GM19239 (cell line): ENCODE data around the gene ITPR1.
A peak's percentile ranks its signal among the peaks of the same experiment; 100 is the strongest.

Experiments used
- DNase-seq: peaks from one replicate; pipeline ENCODE4 v3.0.0; 2011; ENCODE audit warnings: low spot score; ENCODE audit not compliant: insufficient read length
- FAIRE-seq: peaks from 2 replicates; lab custom pipeline; 2011; peaks lifted over from hg19 to GRCh38; lab: Jason Lieb, UNC

ITPR1 gene

DNA sequence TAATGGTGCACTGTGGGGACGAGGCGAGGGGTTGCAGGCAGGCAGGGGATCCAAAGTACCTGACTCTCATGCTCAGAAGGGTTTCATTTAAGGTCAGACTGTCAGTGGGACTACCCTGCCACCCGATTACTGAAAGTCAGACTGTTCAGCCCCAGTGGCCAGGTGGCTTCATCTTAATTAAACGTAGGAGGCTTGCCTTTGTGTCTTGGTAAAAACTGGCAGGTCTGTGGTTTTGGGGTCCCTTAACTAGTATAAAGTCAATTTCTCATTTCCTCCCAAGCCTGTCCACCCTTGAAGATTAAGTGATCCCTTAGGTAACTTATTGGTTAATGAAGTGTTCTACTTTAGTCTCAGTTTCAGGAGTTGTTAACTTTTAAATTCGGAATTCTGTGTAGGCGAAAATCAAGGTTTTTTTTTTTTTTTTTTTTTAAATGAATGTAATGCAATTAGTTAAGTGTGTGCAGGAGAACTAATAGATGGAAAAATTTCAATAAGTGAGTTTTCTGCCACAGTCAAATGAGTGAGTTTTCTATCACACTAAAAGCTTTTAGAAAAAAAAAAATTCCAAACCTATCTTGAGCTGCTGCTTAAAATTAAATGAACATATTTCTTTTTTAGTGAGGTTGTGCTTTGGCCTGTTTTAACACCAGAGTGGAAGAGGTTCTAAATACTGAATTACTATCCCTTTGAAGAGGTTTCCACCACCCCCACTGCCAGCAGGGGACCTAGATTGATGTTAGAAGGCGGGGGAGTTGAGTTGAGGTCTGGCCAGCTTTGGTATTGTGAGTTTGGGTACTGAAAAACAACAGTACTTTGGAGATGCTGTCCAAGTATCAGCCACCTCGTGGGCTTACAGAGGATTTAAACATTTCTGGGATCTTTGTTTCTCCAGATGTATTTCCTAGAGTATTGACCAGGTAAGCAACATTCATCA lies 15.2 kb downstream of the ITPR1 start:
- DNase-seq = peak; percentile 34
- peak; percentile 91 for FAIRE-seq

DNA sequence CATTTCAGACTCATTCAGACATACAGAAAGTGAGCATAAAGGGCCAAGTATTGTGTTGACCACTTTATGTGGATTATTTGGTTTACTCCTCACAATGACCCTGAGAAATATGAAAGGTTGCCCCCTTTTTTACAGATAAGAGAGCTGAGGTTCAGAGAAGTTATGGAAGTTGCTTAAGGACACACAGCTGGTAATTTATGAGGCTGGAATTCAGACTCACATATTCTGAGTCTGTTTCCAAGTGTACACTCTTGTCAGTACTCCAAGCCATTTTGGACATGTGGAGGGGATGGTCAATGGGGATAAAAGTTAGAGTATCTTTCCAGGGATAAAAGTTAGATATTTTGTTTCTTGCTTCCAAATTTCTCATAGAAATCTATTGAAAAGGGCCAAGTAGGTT lies 15.9 kb downstream of the ITPR1 start:
- no peak for DNase-seq
- FAIRE-seq = peak; percentile 28

DNA sequence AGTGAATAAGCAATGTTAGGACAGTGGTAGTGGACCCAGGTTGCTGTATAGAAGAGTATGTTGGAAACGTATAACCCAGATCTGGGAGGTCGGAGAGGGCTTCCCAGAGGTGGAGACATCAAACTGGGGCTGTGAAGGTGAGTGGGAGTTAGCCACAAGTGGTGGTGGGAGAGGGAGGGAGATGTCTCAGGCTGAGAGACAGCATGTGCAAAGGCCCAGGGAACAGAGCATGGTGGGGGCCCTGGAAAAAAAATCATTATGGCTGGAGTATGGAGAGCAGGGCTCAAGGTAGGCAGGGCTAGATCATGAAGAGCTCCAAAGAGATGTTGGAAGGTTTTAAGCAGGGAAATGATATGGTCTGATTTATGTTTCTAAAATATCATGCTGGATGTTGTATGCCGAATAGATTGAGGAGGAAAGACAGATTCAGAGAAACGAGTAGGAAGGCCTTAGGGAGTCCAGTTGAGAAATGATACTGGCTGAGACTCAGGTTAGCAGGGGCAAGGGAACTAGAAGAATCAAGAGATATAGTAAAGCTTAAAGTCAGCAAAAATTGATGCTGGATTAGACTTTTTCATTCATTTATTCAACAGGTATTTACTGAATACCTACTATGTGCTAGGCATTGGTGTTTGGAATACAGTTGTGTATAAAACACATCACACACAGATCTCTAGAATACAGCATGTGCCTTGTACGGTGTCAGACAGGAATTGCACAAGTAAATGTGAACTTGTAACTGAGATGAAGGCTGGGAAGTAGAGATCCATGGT lies 17.0 kb downstream of the ITPR1 start:
- FAIRE-seq = no peak

DNA sequence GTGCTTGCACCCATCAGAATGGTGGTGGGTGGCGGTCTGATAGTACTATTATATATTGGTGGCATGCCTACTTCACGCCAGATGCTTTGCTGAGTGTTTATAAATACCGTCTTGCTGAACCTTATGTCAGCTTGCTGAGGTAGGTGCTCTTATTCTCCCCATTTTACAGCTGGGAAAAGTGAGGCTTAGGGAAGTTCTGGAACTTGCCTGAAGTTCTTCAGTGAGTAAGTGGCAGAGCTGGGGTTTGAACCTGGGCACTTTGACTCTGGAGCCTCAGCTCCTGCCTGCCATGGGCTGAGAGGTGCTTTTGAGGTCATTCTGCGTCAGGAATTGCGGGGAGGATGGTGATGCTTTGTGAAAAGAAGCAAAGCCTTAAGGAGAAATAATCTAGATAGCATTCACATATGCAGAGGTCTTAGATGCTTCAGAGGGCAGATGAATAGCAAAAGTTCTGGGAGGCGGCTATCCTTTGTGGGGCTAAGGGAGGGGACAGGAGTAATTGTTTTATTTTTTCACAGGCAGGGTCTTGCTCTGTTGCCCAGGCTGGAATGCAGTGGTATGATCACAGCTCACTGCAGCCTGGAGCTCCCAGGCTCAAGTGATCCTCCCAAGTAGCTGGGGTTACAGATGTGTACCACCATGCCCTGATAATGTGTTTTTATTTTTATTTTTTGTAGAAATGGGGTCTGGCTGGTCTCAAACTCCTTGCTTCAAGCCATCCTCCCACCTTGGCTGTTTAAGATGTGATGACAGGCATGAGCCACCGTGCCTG lies 18.5 kb downstream of the ITPR1 start:
- DNase-seq = no peak
- no peak for FAIRE-seq

More for the DNA sequence above, 17.0 kb downstream of the ITPR1 start:
- DNase-seq = no peak

DNA sequence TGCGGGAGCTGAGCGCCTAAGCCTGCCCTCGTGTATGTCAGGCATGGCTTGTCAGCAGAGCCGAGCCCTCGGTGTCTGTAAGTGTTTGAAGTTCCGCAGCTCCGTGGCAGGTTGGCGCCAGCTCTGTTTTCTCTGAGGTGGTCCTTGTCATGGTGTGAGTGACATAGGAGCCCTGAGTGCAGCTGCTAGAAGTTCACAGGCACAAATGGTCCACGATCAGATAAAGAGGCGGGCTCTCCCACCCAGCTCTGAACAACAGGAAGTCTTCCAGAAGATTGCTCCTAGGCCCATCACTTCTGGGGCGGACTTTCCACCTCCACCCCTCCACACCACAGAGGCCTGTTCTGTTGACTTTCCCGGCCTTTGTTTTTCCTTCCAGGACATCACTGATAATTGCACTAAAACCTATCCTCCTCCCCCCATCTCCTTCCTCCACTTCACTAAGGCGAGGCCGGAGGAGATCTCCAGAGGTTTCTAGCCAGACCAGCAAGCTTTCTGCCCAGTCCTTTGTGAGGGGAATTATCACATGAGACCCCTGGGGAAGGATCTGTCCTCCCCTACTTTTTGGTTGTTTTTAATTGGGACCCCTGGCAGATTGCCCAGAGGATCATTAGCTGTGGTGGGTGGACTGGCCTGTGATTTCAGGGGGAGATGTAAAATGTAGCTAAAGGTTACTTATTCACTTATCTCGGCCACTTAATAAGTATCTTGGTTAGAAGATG lies 19.9 kb downstream of the ITPR1 start:
- FAIRE-seq (no peak), DNase-seq (no peak)

DNA sequence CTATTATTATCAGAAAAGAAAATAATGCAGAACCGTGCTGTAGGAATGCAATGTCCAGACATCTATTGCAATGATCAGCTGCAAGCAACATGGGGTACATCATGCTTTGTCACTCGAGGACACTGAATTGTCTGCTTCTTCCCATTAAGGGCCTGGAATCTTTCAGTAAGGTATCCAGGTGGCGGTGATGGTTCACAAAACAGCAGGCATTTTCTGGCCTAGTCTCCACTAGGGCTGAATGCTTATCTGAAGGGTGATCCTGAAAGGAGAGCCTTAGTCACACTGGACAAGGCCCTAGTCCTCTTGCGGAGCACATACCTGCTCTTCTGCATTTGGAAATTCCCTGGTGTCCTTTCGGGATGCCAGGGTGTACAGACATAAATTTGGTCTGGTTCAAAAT lies 21.2 kb downstream of the ITPR1 start:
- FAIRE-seq (no peak), DNase-seq (no peak)

DNA sequence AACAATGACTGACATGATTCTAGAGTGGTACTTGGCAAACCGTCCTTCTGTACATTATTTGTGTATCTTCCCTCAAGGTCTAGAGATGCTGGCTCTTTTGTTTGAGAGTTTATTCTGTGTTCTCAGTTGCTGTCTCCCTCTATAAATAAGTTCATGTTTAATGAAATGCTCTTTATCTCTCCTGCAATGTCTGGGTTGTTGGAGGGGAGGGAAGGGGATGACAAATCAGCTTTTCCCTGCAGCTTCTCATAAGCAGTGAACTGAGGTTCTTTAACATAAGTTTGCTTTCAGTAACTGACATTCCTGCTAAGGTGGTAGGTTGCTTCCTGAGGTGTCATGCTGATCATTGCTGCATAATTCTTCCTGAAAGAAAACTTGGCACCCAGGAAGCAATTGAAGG lies 21.8 kb downstream of the ITPR1 start:
- DNase-seq = no peak
- no peak for FAIRE-seq

DNA sequence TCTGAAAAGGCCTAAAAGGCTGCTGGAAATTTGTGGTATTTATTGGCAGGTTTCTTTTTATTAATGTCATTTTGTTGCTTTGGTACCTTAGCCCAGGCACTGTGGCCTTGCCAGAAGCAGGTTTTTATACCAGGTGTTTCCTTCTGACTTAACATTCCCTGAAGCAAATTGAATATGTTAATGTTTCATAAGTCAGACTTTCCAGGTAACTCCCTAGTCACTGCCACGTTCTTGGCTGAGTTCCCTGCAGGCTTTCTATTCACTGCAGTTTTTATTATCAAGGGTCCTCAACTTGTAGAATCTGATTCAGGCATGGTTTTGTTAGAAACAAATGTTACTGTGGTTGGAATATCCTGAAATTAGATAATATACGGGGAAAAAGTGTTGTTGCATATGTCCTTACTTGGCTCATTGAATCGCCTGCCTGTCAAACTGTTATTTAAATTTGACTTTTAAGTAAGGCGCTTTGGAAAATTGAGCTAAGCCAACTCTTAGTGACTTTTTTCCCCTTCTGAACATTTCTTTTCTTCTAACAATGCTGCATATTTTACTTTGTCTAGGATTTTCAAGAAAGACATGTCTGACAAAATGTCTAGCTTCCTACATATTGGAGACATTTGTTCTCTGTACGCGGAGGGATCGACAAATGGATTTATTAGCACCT lies 22.9 kb downstream of the ITPR1 start:
- DNase-seq (no peak), FAIRE-seq (no peak)

DNA sequence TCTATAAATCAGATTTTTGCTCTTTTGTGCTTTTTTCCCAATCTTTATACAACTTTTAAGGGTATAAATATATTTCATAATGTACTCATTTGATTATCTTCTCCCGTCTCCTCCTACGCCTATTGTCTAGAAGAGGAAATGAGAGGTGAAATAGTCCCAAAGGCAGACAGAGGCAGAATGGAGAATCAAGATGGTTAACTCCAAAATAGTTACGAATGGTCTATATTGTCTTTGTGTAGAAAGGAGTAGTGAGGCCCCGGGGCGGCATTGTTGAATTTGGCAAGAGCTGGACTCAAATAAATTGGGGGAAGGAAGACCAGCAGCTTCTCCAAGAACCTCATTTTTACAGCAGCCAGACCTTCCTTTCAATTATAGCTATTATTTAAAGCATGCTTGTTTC lies 23.9 kb downstream of the ITPR1 start:
- no peak for DNase-seq
- FAIRE-seq = no peak

DNA sequence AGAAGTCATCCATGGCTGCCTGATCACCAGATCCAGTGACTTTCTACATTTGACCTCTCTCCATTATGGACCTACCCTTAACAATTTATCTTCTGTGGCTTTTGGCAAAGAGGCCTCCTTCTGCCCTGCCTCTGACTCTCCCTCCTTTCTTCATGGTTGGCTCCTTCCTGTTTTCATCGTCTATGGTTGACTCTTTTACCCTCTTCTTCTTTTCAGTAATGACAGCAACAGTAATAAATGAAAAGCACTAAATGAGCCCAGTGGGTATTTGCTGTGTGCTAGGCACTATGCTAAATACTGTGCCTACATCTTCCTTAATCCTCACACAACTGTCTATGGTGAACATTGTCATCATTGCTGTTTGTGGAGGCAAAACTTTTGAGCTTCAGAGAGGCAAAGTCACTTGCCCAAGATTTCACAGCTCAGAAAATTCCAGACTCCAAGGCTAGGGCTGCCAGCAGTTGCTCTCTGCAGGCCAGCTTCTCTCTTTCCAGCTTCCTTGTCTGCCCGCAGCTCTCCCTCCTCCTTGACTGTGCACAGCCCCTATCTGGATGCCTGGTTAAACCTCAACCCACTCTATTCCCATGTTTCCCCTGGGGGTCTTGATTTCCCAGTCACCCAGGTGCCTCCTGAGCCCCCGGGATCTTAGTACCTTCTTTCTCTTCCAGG lies 24.6 kb downstream of the ITPR1 start:
- no peak for FAIRE-seq
- no peak for DNase-seq

DNA sequence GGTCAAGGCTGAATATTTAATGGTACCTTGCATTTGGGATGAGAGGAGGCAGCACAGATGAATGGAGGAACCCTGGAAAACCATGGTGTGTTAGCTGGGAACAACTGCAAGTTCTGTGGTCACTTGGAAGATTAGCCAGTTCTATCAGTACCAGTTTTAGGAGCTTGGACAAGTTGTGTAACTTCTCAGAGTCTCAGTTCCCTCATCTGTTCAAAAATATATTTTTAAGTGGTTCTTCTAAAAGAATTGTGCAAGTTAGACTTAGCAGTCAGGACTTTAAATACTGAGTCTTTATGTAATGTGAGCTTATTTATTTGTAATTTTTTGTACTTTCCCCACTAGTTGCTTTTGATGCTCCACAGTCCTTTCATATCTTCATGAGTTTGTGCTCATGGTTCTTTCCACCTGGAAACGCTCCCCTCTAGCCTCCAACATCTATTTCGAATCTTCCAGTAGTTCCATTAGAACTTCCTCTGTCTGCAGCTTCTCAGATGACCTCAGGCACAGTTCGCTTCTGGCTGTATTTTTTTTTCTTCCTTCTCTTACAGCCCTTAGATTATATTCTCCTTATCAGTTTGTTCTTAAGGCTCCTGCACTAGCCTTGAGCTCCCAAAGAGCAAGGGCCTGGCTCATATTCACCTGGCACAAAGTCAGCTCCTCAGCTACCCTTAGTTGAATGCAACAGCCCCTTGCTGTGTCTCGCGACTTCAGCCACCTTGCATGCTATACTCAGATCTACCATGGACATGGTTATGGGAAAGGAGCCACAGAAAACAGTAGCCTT lies 27.1 kb downstream of the ITPR1 start:
- FAIRE-seq (no peak), DNase-seq (no peak)

DNA sequence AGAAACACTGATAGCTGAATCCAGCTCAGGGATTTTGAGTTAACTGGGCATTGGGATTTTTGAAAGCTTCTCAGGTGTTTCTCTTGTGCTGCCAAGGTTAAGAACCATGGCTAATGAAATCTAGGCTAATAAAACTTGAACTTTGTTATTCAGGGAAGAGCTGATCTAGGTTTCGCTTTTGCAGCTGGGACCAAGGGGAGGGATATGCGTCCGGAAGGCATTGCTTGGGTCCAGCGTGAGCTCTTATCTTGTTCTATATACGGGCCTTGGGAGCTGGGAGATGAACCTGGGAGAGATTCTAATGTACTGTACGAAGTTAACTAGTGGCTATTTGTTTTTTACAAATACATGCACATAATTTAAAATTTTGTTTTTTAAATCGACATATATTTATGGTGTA lies 29.8 kb downstream of the ITPR1 start:
- FAIRE-seq (no peak), DNase-seq (no peak)

DNA sequence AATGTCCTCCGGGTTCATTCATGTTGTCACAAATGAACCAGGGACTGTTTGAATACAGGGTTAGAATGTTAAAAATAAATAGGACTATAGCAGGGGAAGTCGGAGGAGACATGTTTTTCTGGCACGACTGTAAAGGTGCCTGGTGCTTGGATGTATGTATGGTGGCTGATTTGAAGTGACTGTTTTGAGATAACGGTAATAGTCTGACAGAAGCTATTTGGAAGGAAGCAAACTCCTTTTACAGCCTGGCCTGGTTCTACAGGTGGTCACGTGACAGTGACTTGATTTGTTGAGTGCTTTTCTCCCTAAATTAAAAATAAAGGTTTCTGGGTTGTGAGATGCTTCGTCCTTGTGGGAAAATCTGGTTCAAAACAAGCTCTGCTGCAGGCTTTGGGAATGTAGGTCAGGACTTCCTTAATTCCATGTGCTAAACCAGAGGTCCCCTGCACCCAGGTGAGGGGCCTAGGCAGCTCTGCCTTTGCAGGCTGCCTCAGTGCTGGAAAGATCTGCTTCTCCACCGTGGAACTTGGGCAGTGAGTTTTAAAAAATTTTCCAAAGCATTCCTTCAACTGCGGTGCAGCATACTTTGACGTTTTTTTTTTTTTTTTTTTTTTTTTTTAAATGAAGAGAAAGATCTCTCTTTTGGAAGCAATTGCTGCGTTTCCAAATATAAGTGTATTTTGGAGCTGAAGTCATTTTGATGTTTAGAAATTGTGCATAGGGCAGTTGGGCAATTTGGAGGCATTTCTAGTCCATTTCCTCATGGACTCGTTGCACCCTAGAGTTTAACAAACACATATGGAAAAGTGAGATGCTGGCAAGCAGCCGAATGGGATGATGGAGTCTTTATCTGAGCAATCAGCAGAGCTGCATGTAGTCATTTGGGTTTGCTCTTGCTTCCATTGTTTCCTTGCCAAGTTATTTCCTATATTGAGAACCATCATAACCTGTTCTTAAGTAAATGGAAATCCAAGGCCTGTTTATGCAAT lies 30.9 kb downstream of the ITPR1 start:
- no peak for DNase-seq
- FAIRE-seq = no peak

DNA sequence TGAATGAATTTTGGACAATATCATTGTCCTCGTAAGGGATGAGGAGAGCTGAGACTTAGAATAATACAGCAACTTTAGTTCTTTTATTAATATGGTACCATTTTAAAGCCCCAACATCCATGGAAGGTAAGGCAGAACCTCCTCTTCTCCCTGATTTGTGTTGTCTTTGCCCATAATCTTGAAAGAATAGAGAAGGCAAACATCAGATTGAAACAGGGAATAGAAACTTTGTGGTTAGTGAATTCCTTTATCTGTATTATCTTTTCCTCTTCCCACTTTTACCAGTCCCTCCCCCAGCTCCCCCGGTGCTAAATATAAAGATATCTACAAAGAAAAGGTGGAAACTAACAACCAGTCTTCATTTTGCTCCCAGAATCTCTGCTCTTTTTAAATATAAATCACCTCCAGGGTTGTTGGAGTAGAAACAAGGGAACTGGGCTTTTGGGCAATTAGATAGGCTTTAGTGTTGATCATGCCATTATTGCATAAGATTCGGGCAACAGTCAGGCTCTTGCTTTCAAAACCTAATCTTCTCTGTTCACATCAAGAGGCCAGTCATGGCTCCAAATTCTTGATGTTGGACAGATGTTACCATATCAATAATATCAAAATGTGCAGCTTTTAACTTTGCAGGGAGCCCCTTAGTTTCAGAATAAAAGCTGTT lies 32.5 kb downstream of the ITPR1 start:
- DNase-seq (no peak), FAIRE-seq (no peak)

DNA sequence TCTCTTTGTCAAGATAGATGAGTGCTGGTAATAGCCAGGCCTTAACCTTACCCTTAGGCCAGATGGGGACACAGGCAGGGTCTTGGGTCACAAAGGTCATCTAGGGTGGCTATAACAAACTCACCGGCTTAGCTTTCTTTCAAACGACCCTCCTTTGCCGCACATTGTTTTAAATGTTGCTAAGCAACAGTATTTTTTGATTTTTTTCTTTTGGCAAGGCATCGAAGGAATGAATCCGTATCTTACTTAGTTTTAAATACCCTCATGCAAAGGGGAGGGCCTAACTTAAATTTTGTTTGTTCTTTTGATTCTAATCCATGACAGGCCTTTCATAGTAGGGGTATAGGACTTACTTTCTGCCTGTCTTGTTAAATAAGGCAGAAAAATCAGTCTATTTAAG lies 35.2 kb downstream of the ITPR1 start:
- no peak for FAIRE-seq
- DNase-seq = no peak

DNA sequence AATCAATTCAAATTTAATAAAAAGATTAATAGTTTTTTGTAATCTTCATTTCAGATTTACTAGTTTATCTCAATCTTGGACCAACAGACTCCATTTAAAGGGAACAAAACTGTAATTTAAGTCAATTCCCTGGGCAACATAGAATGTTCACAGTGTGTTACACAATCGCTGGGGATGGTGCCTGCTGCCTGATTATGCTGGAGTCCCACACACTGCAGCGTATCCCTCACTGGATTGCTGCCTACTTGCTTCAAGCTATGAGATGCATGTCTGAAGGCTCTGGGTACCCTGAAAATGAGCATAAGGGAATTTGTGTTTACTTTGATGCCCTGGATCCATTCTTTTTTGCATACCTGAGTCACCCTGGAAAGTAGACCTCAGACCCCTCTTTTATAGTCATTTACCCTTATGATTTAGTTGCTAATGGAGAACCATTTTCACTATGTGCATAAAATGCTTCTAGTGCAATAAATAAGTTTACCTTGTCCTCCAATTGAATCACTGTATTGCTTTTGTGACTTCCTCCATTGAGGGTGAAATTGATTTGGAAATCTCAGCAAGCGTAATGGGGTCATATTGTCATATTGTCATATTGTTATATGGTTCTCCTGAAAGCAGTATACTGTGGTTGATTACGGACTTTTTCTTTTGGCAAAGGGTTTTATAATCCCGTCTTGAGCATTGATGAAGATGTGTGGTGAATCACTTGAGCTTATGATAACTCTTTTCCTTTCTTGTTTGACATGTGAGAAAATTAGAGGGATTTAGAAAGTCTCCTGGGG lies 35.9 kb downstream of the ITPR1 start:
- DNase-seq (no peak), FAIRE-seq (no peak)
